ENCODE results near the gene MFSD12. TPM values are rescaled to one million over a fixed set of nuclear protein-coding genes. Genes with fewer than 3 reads are reported as not detected.

MFSD12 gene
- total RNA-seq, 1 donor from 2014 or later, result 23.7 TPM

- ATAC-seq, result peak; percentile 94
- peak; percentile 97 for DNase-seq (ENCODE audit: missing footprints)
- intact Hi-C loops (cut with DNase I), result no loop called here
Observed at GRCh38 chr19:3500429-3501101, 56.8 kb downstream of the MFSD12 start, which contains the start of gene DOHH. Gene DOHH, minus strand, starts transcription at chr19:3500674. Its CDS starts 3,860 bp downstream, at chr19:3496814.

- ATAC-seq (no peak), DNase-seq (ENCODE audit: missing footprints) (no peak)
- intact Hi-C loops (cut with DNase I), result no loop called here
Observed at GRCh38 chr19:3499738-3500428, 57.5 kb downstream of the MFSD12 start.

GRCh38 chr19:3497757-3498520, 59.4 kb downstream of the MFSD12 start:
- no peak for ATAC-seq
- intact Hi-C loops (cut with DNase I), result no loop called here
- DNase-seq (ENCODE audit: missing footprints), result no peak

GRCh38 chr19:3496392-3497273, 60.8 kb downstream of the MFSD12 start:
- intact Hi-C loops (cut with DNase I), result no loop called here
- no peak for DNase-seq (ENCODE audit: missing footprints)

GRCh38 chr19:3494559-3494958, 62.8 kb downstream of the MFSD12 start:
- DNase-seq (ENCODE audit: missing footprints) (no peak), ATAC-seq (no peak)
- intact Hi-C loops (cut with DNase I), result no loop called here

More at GRCh38 chr19:3496392-3497273, 60.8 kb downstream of the MFSD12 start:
- ATAC-seq, result no peak

Other genes with a start within 250 kb of the MFSD12 start
- 164 TPM for gene NFIC, start 191.0 kb downstream of the MFSD12 start, total RNA-seq
- not detected for gene SMIM24, start 77.1 kb downstream of the MFSD12 start, total RNA-seq
- not detected for gene SMIM44, start 74.1 kb downstream of the MFSD12 start, total RNA-seq
- 11.1 TPM for gene DOHH, start 56.9 kb downstream of the MFSD12 start, total RNA-seq
- gene FZR1, start 51.3 kb downstream of the MFSD12 start, total RNA-seq, result 19.4 TPM
- gene TEKTIP1, start 18.4 kb downstream of the MFSD12 start, total RNA-seq, result not detected
- gene HMG20B, start 15.4 kb upstream of the MFSD12 start, total RNA-seq, result 37.0 TPM
- gene GIPC3, start 27.9 kb upstream of the MFSD12 start, total RNA-seq, result 2.7 TPM
- 4.1 TPM for gene TBXA2R, start 49.3 kb upstream of the MFSD12 start, total RNA-seq
- 12.6 TPM for gene CACTIN, start 69.2 kb upstream of the MFSD12 start, total RNA-seq
- gene PIP5K1C, start 142.9 kb upstream of the MFSD12 start, total RNA-seq, result 34.7 TPM
- gene TJP3, start 150.8 kb upstream of the MFSD12 start, total RNA-seq, result 0.62 TPM
- 12.7 TPM for gene APBA3, start 204.1 kb upstream of the MFSD12 start, total RNA-seq
- gene MRPL54, start 205.1 kb upstream of the MFSD12 start, total RNA-seq, result 73.8 TPM
- not detected for gene RAX2, start 214.6 kb upstream of the MFSD12 start, total RNA-seq
- gene MATK, start 228.8 kb upstream of the MFSD12 start, total RNA-seq, result 0.43 TPM

Data from Right ventricle myocardium inferior (tissue), 1 donor.